Coronary artery (tissue), 2 donors: Measurements from ENCODE around the gene CYTH3.
A peak's percentile ranks its signal among the peaks of the same experiment; 100 is the strongest.

Experiments used
- DNase-seq: peaks from one replicate; pipeline ENCODE4 v3.0.0-alpha.2; 2017; ENCODE audit warnings: low spot score
- H3K27ac ChIP-seq, 2 donors: fragments of 200-600 bp; sonication (generic); one replicate each; pipeline ENCODE4 v1.5.1; 2016 to 2019
- H3K4me3 ChIP-seq: fragments of 200-600 bp; sonication (generic); 2 replicates; pipeline ENCODE4 v1.5.1; 2016; ENCODE audit warnings: mild to moderate bottlenecking, moderate library complexity
- CTCF ChIP-seq: fragments of 200-600 bp; sonication (generic); IDR thresholded peaks from one replicate; pipeline ENCODE4 v1.5.1; 2019; ENCODE audit warnings: antibody characterized with exemption

CYTH3 gene

DNA sequence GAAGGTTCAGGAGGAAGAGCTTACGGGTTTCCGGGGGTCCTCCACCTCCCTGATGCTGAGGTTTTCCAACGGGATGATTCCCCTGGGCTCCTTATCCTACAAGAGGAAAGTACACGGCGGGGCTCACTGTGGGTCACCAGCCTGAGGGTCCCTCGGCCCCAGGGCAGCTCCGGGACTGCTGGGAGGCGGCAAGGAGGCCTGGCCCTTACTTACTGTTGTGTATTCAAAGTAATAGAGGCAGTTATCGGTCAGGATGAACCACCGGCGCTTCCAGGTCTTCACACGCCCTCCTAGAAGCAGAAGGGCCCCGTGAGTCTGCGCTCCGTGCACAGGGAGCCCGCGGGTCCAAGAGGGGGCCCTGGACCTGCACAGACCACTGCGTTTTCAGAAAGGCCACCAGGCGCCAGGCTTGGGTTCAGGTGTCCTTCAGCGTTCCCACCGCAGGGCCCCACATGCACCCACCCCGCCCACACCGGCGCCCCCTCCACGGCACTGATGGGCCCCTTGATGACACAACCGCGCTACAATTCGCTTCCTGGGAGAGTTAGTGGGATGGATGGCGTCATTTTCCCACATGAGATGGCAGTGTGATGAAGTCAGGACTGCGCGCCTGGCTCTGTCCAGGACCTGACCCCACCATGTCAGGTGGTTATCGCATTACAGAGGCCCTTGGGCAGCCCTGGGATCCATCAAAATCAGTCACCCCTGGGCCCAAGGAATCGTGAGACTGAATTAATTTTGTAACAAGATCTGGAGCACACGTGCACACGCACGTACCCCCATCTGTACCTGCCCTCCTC is 106.7 kb downstream of the CYTH3 start:
- no peak overlapping the region for H3K27ac ChIP-seq
- H3K4me3 ChIP-seq: no peak overlapping the region
- no peak for DNase-seq
- TF ChIP-seq CTCF: no peak

- TF ChIP-seq CTCF: no peak
- Histone ChIP-seq H3K27ac (no peak overlapping the region), H3K4me3 (no peak overlapping the region)
- no peak for DNase-seq
Observed at GRCh38 chr7:6165075-6165474, 107.3 kb downstream of the CYTH3 start.

DNA sequence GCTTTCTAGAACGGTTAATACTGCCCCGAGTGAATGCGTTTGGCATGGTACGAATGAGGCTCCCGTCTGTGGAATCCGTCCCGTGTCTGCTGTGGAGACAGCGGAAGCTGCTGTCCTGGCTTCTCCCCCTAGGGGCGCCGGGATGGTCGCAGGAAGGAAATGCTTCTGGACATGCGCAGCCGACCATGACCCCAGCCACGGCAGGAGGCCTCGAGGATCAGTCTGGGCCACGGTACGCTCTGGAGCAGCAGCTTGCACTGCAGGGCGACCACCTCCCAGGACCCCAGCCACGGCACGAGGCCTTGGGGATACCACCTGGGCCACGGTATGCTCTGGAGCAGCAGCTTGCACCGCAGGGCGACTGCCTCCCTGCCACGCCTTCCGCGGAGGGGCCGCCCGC is 107.9 kb downstream of the CYTH3 start:
- TF ChIP-seq CTCF: no peak
- DNase-seq: no peak
- H3K27ac ChIP-seq: no peak overlapping the region
- H3K4me3 ChIP-seq: no peak overlapping the region

GRCh38 chr7:6164010-6164409 is 108.4 kb downstream of the CYTH3 start:
- no peak overlapping the region for H3K4me3 ChIP-seq
- no peak for TF ChIP-seq CTCF
- no peak for DNase-seq
- H3K27ac ChIP-seq: peak overlapping the region in 1 of 2 donors; percentile 17

DNA sequence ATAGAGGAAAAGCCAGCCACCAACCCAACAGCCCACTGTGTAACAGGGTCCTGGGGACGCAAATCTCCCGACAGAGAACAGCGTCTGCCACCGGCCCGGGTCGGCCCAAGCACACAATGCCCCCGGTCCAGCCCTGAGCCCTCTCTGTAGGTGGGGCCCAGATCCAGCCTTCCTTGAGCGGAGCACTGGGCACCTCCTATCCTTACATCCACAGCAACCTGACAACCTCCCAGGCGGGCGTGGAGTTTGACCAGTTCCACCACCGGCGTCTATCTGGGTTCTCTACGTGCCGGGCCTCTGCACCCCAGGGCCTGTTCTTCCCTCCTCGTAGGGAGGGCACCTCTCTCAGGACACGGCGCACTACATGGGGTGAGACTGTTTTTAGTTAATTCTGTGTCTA is 109.0 kb downstream of the CYTH3 start:
- no peak for TF ChIP-seq CTCF
- peak overlapping the region; percentile 89 to 90 for H3K27ac ChIP-seq
- no peak for DNase-seq
- H3K4me3 ChIP-seq: no peak overlapping the region

- DNase-seq: peak; percentile 71
- Histone ChIP-seq H3K27ac (peak overlapping the region; percentile 89 to 90), H3K4me3 (peak overlapping the region; percentile 25)
- no peak for TF ChIP-seq CTCF
Observed at GRCh38 chr7:6162650-6163366, 109.6 kb downstream of the CYTH3 start.

DNA sequence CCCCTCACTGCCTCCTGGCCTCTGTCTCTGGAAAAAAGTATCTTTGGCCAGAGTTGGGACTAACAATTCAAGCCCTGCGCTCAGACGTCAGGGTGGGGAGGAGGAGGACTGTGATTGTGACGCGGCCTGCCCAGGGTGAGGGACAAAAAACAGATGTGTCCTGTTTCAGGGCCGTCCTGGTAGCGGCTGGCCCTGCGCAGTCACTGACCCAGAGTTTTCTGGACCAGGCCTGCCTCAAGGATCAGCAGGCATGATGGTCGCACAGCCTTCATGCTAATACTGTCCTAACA is 110.1 kb downstream of the CYTH3 start:
- peak overlapping the region; percentile 25 for H3K4me3 ChIP-seq
- TF ChIP-seq CTCF: no peak
- peak; percentile 94 for DNase-seq
- H3K27ac ChIP-seq: peak overlapping the region; percentile 89 to 90
